Vagina (tissue), 2 donors: Measurements from ENCODE around the gene KCNE2. TPM values are rescaled to one million over a fixed set of nuclear protein-coding genes. Genes with fewer than 3 reads are reported as not detected.

Experiments used
- DNase-seq, 2 donors: peaks; one replicate each; pipeline ENCODE4 v3.0.0-alpha.2; 2017; ENCODE audit errors: extremely low spot score in 2 of 2
- H3K27ac ChIP-seq: fragments of 200-600 bp; sonication (generic); one replicate; pipeline ENCODE4 v1.5.1; 2019
- H3K27me3 ChIP-seq: fragments of 200-600 bp; sonication (generic); one replicate; pipeline ENCODE4 v1.5.1; 2019
- H3K36me3 ChIP-seq, 2 donors: fragments of 200-600 bp; sonication (generic); one replicate each; pipeline ENCODE4 v1.5.1; 2017 to 2019
- H3K4me1 ChIP-seq: fragments of 200-600 bp; sonication (generic); one replicate; pipeline ENCODE4 v1.5.1; 2019
- H3K4me3 ChIP-seq, 2 donors: fragments of 200-600 bp; sonication (generic); 1 replicate in 1 of 2; 2 replicates in 1 of 2; pipeline ENCODE4 v1.5.1; 2016 to 2019
- H3K9me3 ChIP-seq: fragments of 200-600 bp; sonication (generic); one replicate; pipeline ENCODE4 v1.5.1; 2019
- POLR2A ChIP-seq, 2 donors: fragments of 450-650 bp; IDR thresholded peaks; one replicate each; pipeline ENCODE4 v1.6.1; 2017; ENCODE audit warnings: antibody characterized with exemption in 2 of 2, mild to moderate bottlenecking in 2 of 2, moderate library complexity in 2 of 2
- POLR2AphosphoS5 ChIP-seq, 2 donors: sonication (generic); formaldehyde crosslinking; IDR thresholded peaks; one replicate each; pipeline ENCODE4 v1.9.0; 2017; ENCODE audit warnings: antibody characterized with exemption in 2 of 2, mild to moderate bottlenecking in 2 of 2, low read depth in 1 of 2; ENCODE audit not compliant: insufficient read depth in 1 of 2
- intact Hi-C: fragments of 100-400 bp; cut with DNase I; formaldehyde crosslinking; loops from one replicate; pipeline ENCODE4 v1.15.1; 2023
- total RNA-seq: library from RNA; depleted of rRNA; stranded (reverse); fragments of >200 nt; gene quantifications from one replicate; pipeline ENCODE4 v1.2.3, GENCODE V29; 2016
- TF ChIP-seq, protein P1 (sequence below), 3 experiments: fragments of 450-650 bp in 2 of 3; fragments of 200-600 bp in 1 of 3; sonication (generic) in 1 of 3; IDR thresholded peaks; one replicate each; pipeline ENCODE4 v1.5.1; 2017 to 2019; ENCODE audit warnings: antibody characterized with exemption in 3 of 3, mild to moderate bottlenecking in 2 of 3, moderate library complexity in 2 of 3

KCNE2 gene
- total RNA-seq, 1 donor from 2014 or later, result not detected

GRCh38 chr21:34332347-34332746, 31.5 kb upstream of the KCNE2 start:
- no peak for TF ChIP-seq POLR2AphosphoS5 (IDR thresholded peaks at IDR 0.05; ENCODE audit: insufficient read depth in 1 of 2, low read depth in 1 of 2)
- TF ChIP-seq, protein P1, sequence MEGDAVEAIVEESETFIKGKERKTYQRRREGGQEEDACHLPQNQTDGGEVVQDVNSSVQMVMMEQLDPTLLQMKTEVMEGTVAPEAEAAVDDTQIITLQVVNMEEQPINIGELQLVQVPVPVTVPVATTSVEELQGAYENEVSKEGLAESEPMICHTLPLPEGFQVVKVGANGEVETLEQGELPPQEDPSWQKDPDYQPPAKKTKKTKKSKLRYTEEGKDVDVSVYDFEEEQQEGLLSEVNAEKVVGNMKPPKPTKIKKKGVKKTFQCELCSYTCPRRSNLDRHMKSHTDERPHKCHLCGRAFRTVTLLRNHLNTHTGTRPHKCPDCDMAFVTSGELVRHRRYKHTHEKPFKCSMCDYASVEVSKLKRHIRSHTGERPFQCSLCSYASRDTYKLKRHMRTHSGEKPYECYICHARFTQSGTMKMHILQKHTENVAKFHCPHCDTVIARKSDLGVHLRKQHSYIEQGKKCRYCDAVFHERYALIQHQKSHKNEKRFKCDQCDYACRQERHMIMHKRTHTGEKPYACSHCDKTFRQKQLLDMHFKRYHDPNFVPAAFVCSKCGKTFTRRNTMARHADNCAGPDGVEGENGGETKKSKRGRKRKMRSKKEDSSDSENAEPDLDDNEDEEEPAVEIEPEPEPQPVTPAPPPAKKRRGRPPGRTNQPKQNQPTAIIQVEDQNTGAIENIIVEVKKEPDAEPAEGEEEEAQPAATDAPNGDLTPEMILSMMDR (IDR thresholded peaks at IDR 0.05), result no peak
- no peak for TF ChIP-seq POLR2A (IDR thresholded peaks at IDR 0.05)
- Histone ChIP-seq H3K4me1 (no peaks in the 10 kb centered on the region), H3K27ac (no peak overlapping the region), H3K4me3 (no peak overlapping the region), H3K36me3 (no peaks in the 10 kb centered on the region), H3K9me3 (no peaks in the 10 kb centered on the region), H3K27me3 (no peaks in the 10 kb centered on the region)
- intact Hi-C loops, result no loop called here
- no peak for DNase-seq

- H3K27ac ChIP-seq, result no peak overlapping the region
- H3K9me3 ChIP-seq, result no peaks in the 10 kb centered on the region
- H3K27me3 ChIP-seq, result no peaks in the 10 kb centered on the region
- intact Hi-C loops, result no loop called here
- no peak overlapping the region for H3K4me3 ChIP-seq
- TF ChIP-seq POLR2AphosphoS5 (IDR thresholded peaks at IDR 0.05; ENCODE audit: insufficient read depth in 1 of 2, low read depth in 1 of 2), result no peak
- TF ChIP-seq, protein P1 (IDR thresholded peaks at IDR 0.05), result no peak
- TF ChIP-seq POLR2A (IDR thresholded peaks at IDR 0.05), result no peak
- no peak for DNase-seq
- H3K36me3 ChIP-seq, result no peaks in the 10 kb centered on the region
- H3K4me1 ChIP-seq, result no peaks in the 10 kb centered on the region
Observed at GRCh38 chr21:34333121-34333739, 30.6 kb upstream of the KCNE2 start.

GRCh38 chr21:34335316-34335715, 28.5 kb upstream of the KCNE2 start:
- Histone ChIP-seq H3K27me3 (no peaks in the 10 kb centered on the region), H3K9me3 (no peaks in the 10 kb centered on the region), H3K27ac (no peak overlapping the region), H3K36me3 (no peaks in the 10 kb centered on the region), H3K4me1 (no peaks in the 10 kb centered on the region), H3K4me3 (no peak overlapping the region)
- TF ChIP-seq, protein P1 (IDR thresholded peaks at IDR 0.05), result no peak
- TF ChIP-seq POLR2A (IDR thresholded peaks at IDR 0.05) (no peak), POLR2AphosphoS5 (IDR thresholded peaks at IDR 0.05; ENCODE audit: insufficient read depth in 1 of 2, low read depth in 1 of 2) (no peak)
- no peak for DNase-seq
- intact Hi-C loops, result no loop called here

- H3K4me3 ChIP-seq, result no peak overlapping the region
- H3K9me3 ChIP-seq, result no peaks in the 10 kb centered on the region
- no peak overlapping the region for H3K27ac ChIP-seq
- intact Hi-C loops, result no loop called here
- TF ChIP-seq POLR2A (IDR thresholded peaks at IDR 0.05), result no peak
- TF ChIP-seq, protein P1 (IDR thresholded peaks at IDR 0.05), result no peak
- TF ChIP-seq POLR2AphosphoS5 (IDR thresholded peaks at IDR 0.05; ENCODE audit: insufficient read depth in 1 of 2, low read depth in 1 of 2), result no peak
- H3K4me1 ChIP-seq, result no peaks in the 10 kb centered on the region
- H3K36me3 ChIP-seq, result no peaks in the 10 kb centered on the region
- H3K27me3 ChIP-seq, result no peaks in the 10 kb centered on the region
- no peak for DNase-seq
Observed at GRCh38 chr21:34336245-34336644, 27.6 kb upstream of the KCNE2 start.

- Histone ChIP-seq H3K27me3 (no peaks in the 10 kb centered on the region), H3K4me1 (no peaks in the 10 kb centered on the region), H3K27ac (no peak overlapping the region), H3K36me3 (no peaks in the 10 kb centered on the region), H3K4me3 (no peak overlapping the region), H3K9me3 (no peaks in the 10 kb centered on the region)
- intact Hi-C loops, result no loop called here
- no peak for DNase-seq
- TF ChIP-seq, protein P1 (IDR thresholded peaks at IDR 0.05), result no peak
Observed at GRCh38 chr21:34336756-34337391, 26.9 kb upstream of the KCNE2 start.
